NOMO-1 treated with dmso at 0.1 percent for 144 hours (cell line): ENCODE results near the gene CCDC178.

Experiments
- DNase-seq: peaks from one replicate; lab custom pipeline; 2025; ENCODE audit not compliant: unreplicated experiment; lab: John Stamatoyannopoulos, UW

The CCDC178 gene

DNA sequence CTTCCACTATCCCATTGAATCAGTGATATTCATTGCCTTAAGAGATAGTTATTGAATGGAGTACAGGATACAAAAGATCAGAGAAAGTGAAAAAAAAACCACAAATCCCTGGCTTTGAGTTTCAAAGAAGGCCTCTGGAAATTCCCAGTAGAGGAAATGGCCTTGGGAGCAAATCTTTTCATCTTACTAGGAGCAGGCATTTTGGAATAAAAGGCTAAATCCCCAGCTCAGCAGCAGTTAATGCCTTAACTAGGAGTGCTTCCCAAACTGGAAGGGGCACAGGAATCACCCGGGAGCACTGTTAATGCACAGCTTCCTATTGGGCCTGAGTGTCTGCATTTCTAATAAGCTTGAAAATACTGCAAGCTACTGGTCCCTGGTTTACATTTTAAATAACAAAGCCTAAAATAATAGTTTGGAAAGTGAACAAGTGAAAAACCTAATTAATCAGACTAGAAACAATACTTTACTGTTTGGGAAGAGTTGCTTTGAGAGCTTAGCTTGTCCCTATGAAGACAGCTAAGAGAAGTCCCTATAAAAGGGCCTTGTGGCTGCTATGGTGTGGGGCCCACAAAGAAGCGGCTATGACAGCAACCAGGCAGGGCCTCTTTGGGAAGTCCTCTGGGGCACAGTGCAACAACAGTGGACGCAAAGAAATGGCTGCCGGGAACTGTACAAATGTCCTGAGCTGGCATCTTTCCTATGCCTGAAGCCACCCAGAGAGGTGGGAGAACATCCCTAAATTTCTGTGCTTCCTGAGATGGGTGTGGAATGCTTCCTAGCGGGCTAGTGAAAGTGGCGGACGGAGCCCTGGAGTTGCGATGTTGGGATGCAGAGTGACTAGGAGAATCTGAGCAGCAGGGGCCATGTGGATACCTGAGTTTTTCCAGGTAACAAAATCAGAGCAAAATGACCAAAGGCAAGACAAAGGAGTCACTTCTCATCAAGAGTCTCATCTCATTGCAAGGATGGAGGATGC, 550.6 kb downstream of the CCDC178 start:
- no peak for DNase-seq

DNA sequence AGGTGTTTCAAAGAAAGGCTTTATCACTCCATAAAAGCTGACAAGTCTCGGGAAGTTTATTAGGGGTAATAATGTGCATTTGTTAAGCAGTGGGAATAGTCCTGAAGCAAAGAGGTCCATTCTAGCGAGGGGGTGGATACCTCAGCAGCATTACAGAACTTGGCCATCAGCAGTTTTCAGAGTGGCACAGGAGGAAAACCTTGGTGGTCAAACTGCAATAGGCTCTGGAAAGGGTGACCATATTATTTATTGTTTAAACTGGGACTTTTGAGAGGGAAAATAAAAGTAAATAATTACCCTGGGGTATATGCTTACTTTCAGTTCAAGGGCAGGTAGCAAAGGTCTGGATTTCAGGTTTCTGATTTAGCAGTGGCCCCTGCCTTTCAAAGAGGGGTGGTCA, 552.2 kb downstream of the CCDC178 start:
- DNase-seq = no peak
